Skeletal muscle tissue (tissue), 4 donors: ENCODE data around the gene DOCK9. TPM values are rescaled to one million over a fixed set of nuclear protein-coding genes. Genes with fewer than 3 reads are reported as not detected.

Source experiments
- H3K27ac ChIP-seq: one replicate; pipeline ENCODE4 v1.7.0; 2013; ENCODE audit warnings: mild to moderate bottlenecking, low read depth, low read length, inconsistent platforms
- H3K27me3 ChIP-seq, 3 donors: one replicate each; pipeline ENCODE4 v1.7.0; 2013; ENCODE audit warnings: low read length in 3 of 3; ENCODE audit not compliant: control insufficient read depth in 3 of 3, insufficient read depth in 3 of 3
- H3K36me3 ChIP-seq, 3 donors: one replicate each; pipeline ENCODE4 v1.7.0; 2013; ENCODE audit warnings: low read length in 3 of 3; ENCODE audit not compliant: control insufficient read depth in 3 of 3, insufficient read depth in 3 of 3
- H3K4me1 ChIP-seq, 3 donors: one replicate each; pipeline ENCODE4 v1.7.0; 2013; ENCODE audit warnings: low read length in 3 of 3, mild to moderate bottlenecking in 3 of 3; ENCODE audit not compliant: control insufficient read depth in 3 of 3, insufficient read depth in 3 of 3
- H3K4me3 ChIP-seq, 3 donors: one replicate each; pipeline ENCODE4 v1.7.0; 2013; ENCODE audit warnings: low read length in 3 of 3
- H3K9ac ChIP-seq, 3 donors: one replicate each; pipeline ENCODE4 v1.7.0; 2013; ENCODE audit warnings: low read length in 3 of 3, mild to moderate bottlenecking in 3 of 3, moderate library complexity in 2 of 3, low read depth in 1 of 3
- H3K9me3 ChIP-seq, 3 donors: one replicate each; pipeline ENCODE4 v1.7.0; 2013; ENCODE audit warnings: low read length in 3 of 3; ENCODE audit not compliant: control insufficient read depth in 3 of 3
- total RNA-seq: library from RNA; depleted of rRNA; stranded (reverse); fragments of >200 nt; gene quantifications from one replicate; pipeline ENCODE4 v1.2.3, GENCODE V29; 2014
- donor health status: Osteomylitis.

The DOCK9 gene
- total RNA-seq, 1 donor from 2014 or later, result 86.6 TPM

- Histone ChIP-seq H3K9me3 (no peaks in the 10 kb centered on the region), H3K36me3 (peaks cover 17 to 35% (median 28%) of the 10 kb centered on the region in 3 donors), H3K27me3 (no peaks in the 10 kb centered on the region), H3K4me3 (no peak overlapping the region), H3K4me1 (peaks cover 0 to 8% (median under 1%) of the 10 kb centered on the region in 3 donors), H3K9ac (no peak overlapping the region), H3K27ac (no peak overlapping the region)
Observed at GRCh38 chr13:98883998-98884397, 93.9 kb downstream of the DOCK9 start.

DNA sequence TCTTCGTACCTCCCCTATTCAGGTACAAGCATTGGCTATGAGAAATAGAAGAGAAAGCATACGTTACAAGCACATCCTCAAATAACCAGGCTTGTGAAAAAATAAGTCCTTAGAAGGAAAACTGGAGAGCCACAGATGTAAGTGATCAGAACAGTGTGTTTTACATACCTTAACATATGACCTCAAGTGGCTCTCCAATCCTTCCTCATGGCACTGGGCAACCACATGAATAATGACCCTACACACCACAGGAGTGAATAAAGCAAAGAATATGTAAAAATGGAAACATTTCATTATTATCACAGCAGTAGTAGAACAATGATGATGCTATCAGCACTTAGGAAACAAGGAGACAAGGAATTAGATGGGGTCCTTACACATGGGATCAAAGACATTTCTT is 96.5 kb downstream of the DOCK9 start:
- Histone ChIP-seq H3K9ac (no peak overlapping the region), H3K27me3 (no peaks in the 10 kb centered on the region), H3K9me3 (no peaks in the 10 kb centered on the region), H3K27ac (no peak overlapping the region), H3K4me1 (peaks cover 0 to 8% (median 6%) of the 10 kb centered on the region in 3 donors), H3K36me3 (peaks cover 17 to 28% (median 27%) of the 10 kb centered on the region in 3 donors), H3K4me3 (no peak overlapping the region)

- no peak overlapping the region for H3K27ac ChIP-seq
- no peak overlapping the region for H3K9ac ChIP-seq
- no peak overlapping the region for H3K4me3 ChIP-seq
- H3K4me1 ChIP-seq, result peaks cover 0 to 8% (median 6%) of the 10 kb centered on the region in 3 donors
- peaks cover 19 to 29% (median 23%) of the 10 kb centered on the region in 3 donors for H3K36me3 ChIP-seq
- no peaks in the 10 kb centered on the region for H3K27me3 ChIP-seq
- H3K9me3 ChIP-seq, result no peaks in the 10 kb centered on the region
Observed at GRCh38 chr13:98880677-98881076, 97.2 kb downstream of the DOCK9 start.

GRCh38 chr13:98879957-98880356 is 97.9 kb downstream of the DOCK9 start:
- Histone ChIP-seq H3K4me1 (peaks cover 0 to 8% (median 6%) of the 10 kb centered on the region in 3 donors), H3K36me3 (peaks cover 19 to 31% (median 21%) of the 10 kb centered on the region in 3 donors), H3K9me3 (no peaks in the 10 kb centered on the region), H3K27me3 (no peaks in the 10 kb centered on the region), H3K27ac (no peak overlapping the region), H3K4me3 (no peak overlapping the region), H3K9ac (no peak overlapping the region)

DNA sequence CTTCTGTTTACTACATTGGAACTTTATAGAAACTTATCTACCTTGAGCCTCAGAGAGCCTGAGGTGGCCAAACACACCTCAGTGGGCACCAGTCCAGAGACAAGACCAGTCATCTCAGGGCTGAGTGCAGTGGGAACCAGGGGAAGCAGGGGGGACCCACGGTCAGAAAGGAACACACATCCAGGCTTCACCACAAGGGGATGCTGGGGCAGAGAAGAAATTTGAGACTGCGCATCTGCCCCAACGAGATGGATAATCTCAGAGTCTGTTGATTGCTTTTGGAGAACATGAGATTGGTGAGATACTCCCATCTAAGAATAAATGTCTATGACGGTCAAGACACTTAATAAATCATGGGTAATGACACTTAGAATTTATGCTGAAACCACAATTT is 98.7 kb downstream of the DOCK9 start:
- H3K36me3 ChIP-seq, result peaks cover 15 to 29% (median 16%) of the 10 kb centered on the region in 3 donors

GRCh38 chr13:98878486-98879126 is 99.3 kb downstream of the DOCK9 start:
- peaks cover 0 to 8% (median 6%) of the 10 kb centered on the region in 3 donors for H3K4me1 ChIP-seq
- H3K9me3 ChIP-seq, result no peaks in the 10 kb centered on the region
- H3K36me3 ChIP-seq, result peaks cover 15 to 32% (median 18%) of the 10 kb centered on the region in 3 donors
- no peak overlapping the region for H3K9ac ChIP-seq
- no peak overlapping the region for H3K4me3 ChIP-seq
- H3K27ac ChIP-seq, result no peak overlapping the region
- H3K27me3 ChIP-seq, result no peaks in the 10 kb centered on the region

More for the DNA sequence above, 98.7 kb downstream of the DOCK9 start:
- Histone ChIP-seq H3K9ac (no peak overlapping the region), H3K4me1 (peaks cover 0 to 8% (median 6%) of the 10 kb centered on the region in 3 donors), H3K9me3 (no peaks in the 10 kb centered on the region), H3K27ac (no peak overlapping the region), H3K4me3 (no peak overlapping the region), H3K27me3 (no peaks in the 10 kb centered on the region)

DNA sequence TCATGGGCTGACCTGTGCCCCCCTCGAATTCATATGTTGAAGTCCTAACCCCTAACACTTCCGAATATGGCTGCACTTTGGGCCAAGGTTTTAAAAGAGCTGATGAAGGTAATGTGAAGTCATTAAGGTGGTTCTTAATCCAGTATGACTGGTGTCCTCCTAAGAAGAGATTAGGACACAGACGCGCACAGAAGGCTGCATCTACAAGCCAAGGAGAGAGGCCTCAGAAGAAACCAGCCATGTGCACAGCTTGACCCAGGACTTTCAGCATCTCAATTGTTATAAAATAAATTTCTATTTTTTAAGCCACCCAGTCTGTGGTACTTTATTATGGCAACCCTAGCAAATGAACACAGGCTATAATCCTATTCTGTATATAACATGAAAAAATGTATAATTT is 99.9 kb downstream of the DOCK9 start:
- Histone ChIP-seq H3K27ac (no peak overlapping the region), H3K9me3 (peaks cover 0 to 4% (median 2%) of the 10 kb centered on the region in 3 donors), H3K27me3 (no peaks in the 10 kb centered on the region), H3K36me3 (peaks cover 20 to 34% (median 22%) of the 10 kb centered on the region in 3 donors), H3K4me3 (no peak overlapping the region), H3K4me1 (peaks cover 0 to 8% (median 6%) of the 10 kb centered on the region in 3 donors), H3K9ac (no peak overlapping the region)

GRCh38 chr13:98877466-98877865 is 100.4 kb downstream of the DOCK9 start:
- Histone ChIP-seq H3K27ac (no peak overlapping the region), H3K4me1 (peaks cover 0 to 8% (median 6%) of the 10 kb centered on the region in 3 donors), H3K4me3 (no peak overlapping the region), H3K9me3 (peaks cover 0 to 4% (median 2%) of the 10 kb centered on the region in 3 donors), H3K27me3 (no peaks in the 10 kb centered on the region), H3K9ac (no peak overlapping the region), H3K36me3 (peaks cover 23 to 31% (median 25%) of the 10 kb centered on the region in 3 donors)

DNA sequence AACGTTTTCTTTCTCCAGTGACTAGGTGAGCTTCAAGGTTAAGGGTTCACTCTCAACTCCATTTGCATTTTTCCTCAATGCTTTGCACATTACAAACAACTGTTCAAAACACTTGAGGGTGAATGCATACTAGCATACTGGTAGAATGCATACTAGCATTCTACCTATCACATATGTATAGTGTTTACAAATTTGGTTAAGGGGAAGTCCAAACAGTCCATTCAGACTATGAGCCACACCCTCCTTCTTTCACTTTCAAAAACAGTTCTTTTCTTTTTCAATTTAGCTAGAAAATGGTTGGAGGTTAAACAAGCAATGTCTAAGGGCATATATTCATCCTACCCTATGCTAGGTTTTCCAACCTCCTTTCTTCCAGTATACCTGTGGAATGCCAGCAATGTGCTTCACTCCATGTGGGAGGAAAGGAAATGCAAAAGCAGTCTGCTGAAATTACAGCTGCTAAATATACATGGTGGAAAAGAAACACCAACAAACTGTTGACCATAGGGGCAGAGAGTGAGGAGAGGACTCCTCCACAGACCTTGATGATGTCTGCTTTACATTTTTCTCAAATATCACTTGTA is 102.6 kb downstream of the DOCK9 start:
- Histone ChIP-seq H3K9me3 (peaks cover 0 to 4% (median 2%) of the 10 kb centered on the region in 3 donors), H3K27me3 (no peaks in the 10 kb centered on the region), H3K9ac (no peak overlapping the region), H3K4me3 (no peak overlapping the region), H3K27ac (no peak overlapping the region), H3K36me3 (peaks cover 11 to 22% (median 18%) of the 10 kb centered on the region in 3 donors), H3K4me1 (peaks cover 0 to 6% (median 4%) of the 10 kb centered on the region in 3 donors)

DNA sequence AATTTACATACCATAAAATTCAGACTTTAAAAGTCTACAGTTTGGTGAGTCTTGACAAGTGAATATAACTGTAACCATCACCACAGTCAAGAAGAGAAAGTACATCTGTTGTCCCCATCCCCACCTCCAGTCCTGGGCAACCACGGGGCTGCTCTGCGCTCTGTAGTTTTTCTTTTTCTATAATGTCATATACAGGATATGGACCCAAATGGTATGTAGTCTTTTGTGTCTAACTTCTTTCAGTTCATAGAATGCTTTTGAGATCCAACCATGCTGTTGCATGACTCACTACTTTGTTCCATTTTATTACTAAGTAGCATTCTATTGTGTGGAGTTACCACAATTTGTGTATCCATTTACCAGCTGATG is 103.9 kb downstream of the DOCK9 start:
- Histone ChIP-seq H3K27ac (no peak overlapping the region), H3K9me3 (peaks cover 0 to 4% (median 2%) of the 10 kb centered on the region in 3 donors), H3K4me1 (peaks cover 0 to 5% (median 0%) of the 10 kb centered on the region in 3 donors), H3K4me3 (no peak overlapping the region), H3K36me3 (peaks cover 10 to 20% (median 18%) of the 10 kb centered on the region in 3 donors), H3K27me3 (no peaks in the 10 kb centered on the region), H3K9ac (no peak overlapping the region)
